HCT116 (cell line): ENCODE results near the gene TLE7. TPM values are rescaled to one million over a fixed set of nuclear protein-coding genes. Genes with fewer than 3 reads are reported as not detected.
A peak's percentile ranks its signal among the peaks of the same experiment; 100 is the strongest.

Experiments
- ATAC-seq: fragments of 200-7000 bp; cut with Tn5 transposase; 2 replicates; pipeline ENCODE4 v1.9.1; 2020; ENCODE audit warnings: mild to moderate bottlenecking, moderate library complexity
- BruUV-seq: library from RNA; stranded (reverse); fragments of 400-500 nt; replicated peaks from 2 replicates; lab custom pipeline; 2021; lab: Mats Ljungman, UMichigan
- CTCF ChIA-PET: fragments of 300-600 bp; sonication (Branson Sonifier 250); formaldehyde crosslinking; loops from one replicate; lab custom pipeline; 2021; ENCODE audit warnings: antibody characterized with exemption; lab: Charles Lee
- POLR2A ChIA-PET: fragments of 300-600, 350-600 bp; sonication (Branson Sonifier 250); formaldehyde crosslinking; loops from one replicate; lab custom pipeline; 2021; ENCODE audit warnings: antibody characterized with exemption; lab: Charles Lee
- RAD21 ChIA-PET, 2 experiments: fragments of 300-600 bp; sonication (Branson Sonifier 250); formaldehyde crosslinking; loops; one replicate each; lab custom pipeline; 2023; ENCODE audit warnings: low total read pairs in 2 of 2; ENCODE audit not compliant: uncharacterized antibody in 2 of 2, unreplicated experiment in 2 of 2, low non-redundant PET in 1 of 2; lab: Charles Lee
- DNase-seq: peaks from one replicate; pipeline ENCODE4 v3.0.0-alpha.2; 2010; ENCODE audit warnings: low read depth, low spot score
- H2AFZ ChIP-seq: fragments of 200-600 bp; shearing (Covaris generic), sonication (generic); 2 replicates; pipeline ENCODE4 v1.6.1; 2017; ENCODE audit warnings: low read depth, mixed run types, mixed read lengths, antibody characterized with exemption, low read length; ENCODE audit not compliant: poor library complexity, severe bottlenecking
- H3K27ac ChIP-seq: 2 replicates; pipeline ENCODE4 v1.5.1; 2012; ENCODE audit warnings: low read depth, low read length
- H3K27me3 ChIP-seq: fragments of 200-600 bp; sonication (generic); 2 replicates; pipeline ENCODE4 v1.6.1; 2016; ENCODE audit warnings: mixed run types, low read length, mixed read lengths; ENCODE audit not compliant: insufficient read depth
- H3K36me3 ChIP-seq, 2 experiments: fragments of 200-500 bp in 1 of 2; fragments of 200-600 bp in 1 of 2; sonication (Bioruptor generic) in 1 of 2; sonication (generic) in 1 of 2; 2 replicates each; pipeline versions ENCODE4 v1.5.1 to v1.6.1; 2014 to 2016; ENCODE audit warnings: low read length in 2 of 2, inconsistent platforms in 1 of 2, mixed read lengths in 1 of 2, mixed run types in 1 of 2; ENCODE audit not compliant: insufficient read depth in 2 of 2, control insufficient read depth in 1 of 2
- H3K4me1 ChIP-seq, 2 experiments: fragments of 200-600 bp in 1 of 2; sonication (generic) in 1 of 2; 2 replicates each; pipeline versions ENCODE4 v1.5.1 to v1.6.1; 2012 to 2017; ENCODE audit warnings: low read length in 2 of 2, inconsistent platforms in 1 of 2, mild to moderate bottlenecking in 1 of 2, mixed read lengths in 1 of 2, mixed run types in 1 of 2, moderate library complexity in 1 of 2; ENCODE audit not compliant: insufficient read depth in 2 of 2, control insufficient read depth in 1 of 2
- H3K4me2 ChIP-seq: fragments of 200-600 bp; sonication (generic); 2 replicates; pipeline ENCODE4 v1.6.1; 2017; ENCODE audit warnings: mixed run types, low read length, mixed read lengths
- H3K4me3 ChIP-seq, 2 experiments: fragments of 200-600 bp in 1 of 2; sonication (generic) in 1 of 2; replicated peaks in 1 of 2; 2 replicates each; pipeline ENCODE4 v1.5.1; 2011 to 2016; ENCODE audit warnings: low read length in 2 of 2, control low read depth in 1 of 2, low read depth in 1 of 2, mild to moderate bottlenecking in 1 of 2, mixed read lengths in 1 of 2, mixed run types in 1 of 2
- H3K79me2 ChIP-seq: fragments of 200-600 bp; sonication (generic); 2 replicates; pipeline ENCODE4 v1.6.1; 2017; ENCODE audit warnings: mild to moderate bottlenecking, mixed run types, low read length, moderate library complexity, mixed read lengths; ENCODE audit not compliant: insufficient read depth
- H3K9ac ChIP-seq: fragments of 200-600 bp; sonication (generic); 2 replicates; pipeline ENCODE4 v1.6.1; 2016; ENCODE audit warnings: low read length, mixed read lengths
- H3K9me2 ChIP-seq: fragments of 200-600 bp; sonication (generic), shearing (Covaris generic); 2 replicates; pipeline ENCODE4 v1.6.1; 2017; ENCODE audit warnings: mixed run types, mild to moderate bottlenecking, moderate library complexity; ENCODE audit not compliant: insufficient read depth
- H3K9me3 ChIP-seq, 2 experiments: fragments of 200-500 bp in 1 of 2; fragments of 200-600 bp in 1 of 2; sonication (Bioruptor generic) in 1 of 2; sonication (generic) in 1 of 2; 2 replicates each; pipeline ENCODE4 v1.6.1; 2014 to 2017; ENCODE audit warnings: low read length in 2 of 2, mixed read lengths in 2 of 2, inconsistent platforms in 1 of 2, low read depth in 1 of 2, mild to moderate bottlenecking in 1 of 2, mixed run types in 1 of 2, moderate library complexity in 1 of 2; ENCODE audit not compliant: control insufficient read depth in 1 of 2, insufficient read depth in 1 of 2
- H4K20me1 ChIP-seq: fragments of 200-600 bp; sonication (generic), shearing (Covaris generic); 2 replicates; pipeline ENCODE4 v1.6.1; 2017; ENCODE audit warnings: mixed run types, mild to moderate bottlenecking, moderate library complexity; ENCODE audit not compliant: insufficient read depth
- ATF3 ChIP-seq: IDR thresholded peaks from 2 replicates; pipeline ENCODE4 v1.6.1; 2012
- CEBPB ChIP-seq: IDR thresholded peaks from 2 replicates; pipeline ENCODE4 v1.6.1; 2012; ENCODE audit warnings: low read depth
- ELF1 ChIP-seq: IDR thresholded peaks from 2 replicates; pipeline ENCODE4 v1.6.1; 2012; ENCODE audit warnings: low read depth, borderline replicate concordance
- EZH2 ChIP-seq: fragments of 200-600 bp; sonication (generic); IDR thresholded peaks from 2 replicates; pipeline ENCODE4 v1.6.1; 2017; ENCODE audit warnings: antibody characterized with exemption, mixed run types
- EZH2phosphoT487 ChIP-seq: fragments of 200-600 bp; IDR thresholded peaks from 2 replicates; pipeline ENCODE4 v1.6.1; 2018; ENCODE audit warnings: antibody characterized with exemption, borderline replicate concordance
- FOSL1 ChIP-seq: IDR thresholded peaks from 2 replicates; pipeline ENCODE4 v1.6.1; 2012; ENCODE audit warnings: low read depth
- JUND ChIP-seq: IDR thresholded peaks from 2 replicates; pipeline ENCODE4 v1.6.1; 2012
- MAX ChIP-seq: IDR thresholded peaks from 2 replicates; pipeline ENCODE4 v1.6.1; 2012
- POLR2A ChIP-seq: IDR thresholded peaks from 2 replicates; pipeline ENCODE4 v1.7.0; 2011; ENCODE audit warnings: borderline replicate concordance; ENCODE audit not compliant: insufficient read depth, insufficient read length; ENCODE audit errors: extremely low read depth
- RAD21 ChIP-seq: IDR thresholded peaks from 2 replicates; pipeline ENCODE4 v1.6.1; 2012; ENCODE audit warnings: low read depth, mild to moderate bottlenecking
- SIN3A ChIP-seq: IDR thresholded peaks from 2 replicates; pipeline ENCODE4 v1.6.1; 2012; ENCODE audit warnings: low read depth
- SP1 ChIP-seq: IDR thresholded peaks from 2 replicates; pipeline ENCODE4 v1.6.1; 2012; ENCODE audit warnings: low read depth
- SRF ChIP-seq: IDR thresholded peaks from 2 replicates; pipeline ENCODE4 v1.6.1; 2012; ENCODE audit warnings: low read depth
- YY1 ChIP-seq: IDR thresholded peaks from 2 replicates; pipeline ENCODE4 v1.6.1; 2011; ENCODE audit warnings: low read length, low read depth, moderate library complexity, mild to moderate bottlenecking; ENCODE audit not compliant: insufficient replicate concordance; ENCODE audit errors: extremely low read depth
- ZBTB33 ChIP-seq: IDR thresholded peaks from 2 replicates; pipeline ENCODE4 v1.6.1; 2011; ENCODE audit warnings: mild to moderate bottlenecking, low read length, moderate library complexity; ENCODE audit not compliant: insufficient replicate concordance; ENCODE audit errors: extremely low read depth
- ZFX ChIP-seq: fragments of 450-650 bp; IDR thresholded peaks from 2 replicates; pipeline ENCODE4 v1.6.1; 2017
- intact Hi-C: fragments of 100-400 bp; cut with micrococcal nuclease; formaldehyde crosslinking; loops from 2 replicates; pipeline ENCODE4 v1.10.0; 2022
- total RNA-seq: library from RNA; stranded (reverse); gene quantifications from one replicate; pipeline ENCODE4 v1.2.1, GENCODE V29; 2021; ENCODE audit not compliant: unreplicated experiment

Gene TLE7
- total RNA-seq, 1 experiment from 2014 or later, result not detected

- Histone ChIP-seq H3K36me3 (no peaks in the 10 kb centered on the region), H2AFZ (no peak overlapping the region), H3K79me2 (peaks cover 26% of the 10 kb centered on the region), H3K27ac (no peak overlapping the region), H3K4me2 (no peak overlapping the region), H3K9me2 (no peaks in the 10 kb centered on the region), H3K4me3 (no peak overlapping the region), H3K9me3 (no peaks in the 10 kb centered on the region), H3K4me1 (peaks cover 3 to 15% of the 10 kb centered on the region in 2 experiments; a peak in 3 of 4 replicates), H4K20me1 (0 out of 2 replicates have a peak, but pooled peaks cover 6% of the 10 kb centered on the region), H3K9ac (no peak overlapping the region), H3K27me3 (no peaks in the 10 kb centered on the region)
- intact Hi-C loops, result no loop called here
- ChIA-PET POLR2A (no interaction called here), RAD21 (no interaction called here), CTCF (interaction anchor here (0.8 to 1.5 kb wide), 3 partner anchors 10 to 35 kb away, joined by 3 to 4 read pairs (median 3); no protein-coding TSS in a partner anchor)
- ATAC-seq, result no peak
- DNase-seq, result no peak
- no TSS peak for BruUV-seq
- TF ChIP-seq ELF1, result no peak
- no peak for TF ChIP-seq YY1
- TF ChIP-seq ZFX, result no peak
Observed at GRCh38 chr16:71464231-71464630, 22.4 kb upstream of the TLE7 start.

DNA sequence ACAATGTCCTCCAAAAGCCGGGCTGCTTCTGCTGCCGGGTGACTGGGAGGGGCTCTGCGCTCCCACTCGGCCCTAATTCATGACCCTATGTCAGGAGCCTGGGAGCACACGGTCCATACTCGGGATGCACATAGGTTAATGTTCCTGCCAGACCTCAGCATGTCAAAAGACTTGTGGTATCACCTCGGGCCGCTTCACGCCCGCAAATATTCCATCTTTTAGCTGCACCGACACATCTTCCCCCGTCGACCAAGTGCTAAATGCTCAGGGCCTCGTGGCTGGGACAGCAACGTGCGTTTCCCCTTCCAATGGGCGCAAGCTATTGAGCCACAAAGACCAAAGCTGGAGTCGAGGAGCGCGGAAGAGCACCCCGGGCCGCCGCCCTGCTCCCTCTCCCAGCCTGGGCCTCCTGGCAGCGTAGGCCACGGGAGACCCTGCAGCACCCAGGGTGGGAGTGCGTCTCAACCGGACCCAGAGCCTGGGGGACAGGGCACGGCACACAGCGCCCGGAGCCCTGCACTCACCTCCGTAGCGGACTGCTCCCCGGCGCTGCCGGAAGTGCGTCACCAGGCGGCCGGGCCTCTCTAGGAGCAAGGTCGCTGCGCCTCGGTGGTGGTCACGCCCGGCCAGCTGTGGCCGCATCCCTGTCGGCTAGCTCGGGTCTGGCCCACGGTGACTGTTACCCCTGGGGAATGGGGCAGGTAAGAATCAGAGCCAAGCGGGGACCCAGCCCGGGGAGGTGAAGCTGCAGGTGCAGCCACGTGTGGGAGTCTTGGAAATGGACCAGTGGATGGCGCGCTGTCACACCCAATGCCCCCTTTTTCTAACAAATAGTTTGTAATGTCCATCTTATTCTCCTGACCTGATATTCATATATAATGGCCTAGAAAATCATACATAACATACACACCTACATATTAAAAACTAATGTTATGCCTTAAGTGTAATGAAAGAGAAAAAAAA lies 20.1 kb upstream of the TLE7 start, which contains the start of gene ZNF23:
ZNF23 (minus strand) TSS at position 562 of the 963 bp plus-strand sequence. CDS start 5,451 bp downstream, outside the sequence.
- peak within 1 kb of the TSS; percentile 91 for H3K4me2 ChIP-seq
- intact Hi-C loops, result loop anchor here (1.0 kb wide), 1 partner anchor 22 kb away; no protein-coding TSS in a partner anchor
- H2AFZ ChIP-seq, result peak within 1 kb of the TSS; percentile 41
- DNase-seq (peak; percentile 57), ATAC-seq (peak; percentile 99)
- peaks cover 27% of the 10 kb centered on the region for H3K79me2 ChIP-seq
- BruUV-seq, result TSS peak; percentile 79
- H3K9me3 ChIP-seq, result no peaks in the 10 kb centered on the region
- H3K9ac ChIP-seq, result peak within 1 kb of the TSS; percentile 96
- no peaks in the 10 kb centered on the region for H3K36me3 ChIP-seq
- peak within 1 kb of the TSS; percentile 92 to 95 for H3K4me3 ChIP-seq
- ChIA-PET CTCF (interaction anchor here (1.0 kb wide), 2 partner anchors 17 to 37 kb away, joined by 3 to 5 read pairs; no protein-coding TSS in a partner anchor), RAD21 (interaction anchor here in 1 of 2 experiments (1.3 kb wide), 1 partner anchor 13 kb away, joined by 5 read pairs; no protein-coding TSS in a partner anchor), POLR2A (interaction anchor here (1.0 to 2.2 kb wide), 4 partner anchors 12 to 149 kb away, joined by 3 to 11 read pairs (median 3); no protein-coding TSS in a partner anchor)
- H3K9me2 ChIP-seq, result no peaks in the 10 kb centered on the region
- peaks cover 3 to 15% of the 10 kb centered on the region in 2 experiments; a peak in 3 of 4 replicates for H3K4me1 ChIP-seq
- H3K27me3 ChIP-seq, result no peaks in the 10 kb centered on the region
- peak within 1 kb of the TSS; percentile 50 for H3K27ac ChIP-seq
- 0 out of 2 replicates have a peak, but pooled peaks cover 6% of the 10 kb centered on the region for H4K20me1 ChIP-seq
- no peak for TF ChIP-seq EZH2
- no peak for TF ChIP-seq CEBPB
- no peak for TF ChIP-seq FOSL1
- TF ChIP-seq SIN3A, result peak; percentile 95
- TF ChIP-seq EZH2phosphoT487, result no peak
- no peak; the same call in 1 of the 2 replicates for TF ChIP-seq ELF1
- peak; percentile 80 for TF ChIP-seq YY1
- peak; percentile 76 for TF ChIP-seq POLR2A
- TF ChIP-seq JUND, result no peak
- TF ChIP-seq ATF3, result no peak
- TF ChIP-seq SP1, result no peak; the same call in 1 of the 2 replicates
- peak; percentile 50; the same call in 1 of the 2 replicates for TF ChIP-seq RAD21
- peak; percentile 60; the same call in 1 of the 2 replicates for TF ChIP-seq ZFX
- TF ChIP-seq ZBTB33, result no peak
- peak; percentile 85 for TF ChIP-seq MAX
- peak; percentile 85 for TF ChIP-seq SRF
